ENCODE results near the gene CDH4. TPM values are rescaled to one million over a fixed set of nuclear protein-coding genes. Genes with fewer than 3 reads are reported as not detected.

Gene CDH4
- total and polyA plus RNA-seq, 9 of the 15 experiments (the other 6 are each of a cell fraction or from before 2014, with no cell fraction given): 0.04 TPM; not detected in 8

DNA sequence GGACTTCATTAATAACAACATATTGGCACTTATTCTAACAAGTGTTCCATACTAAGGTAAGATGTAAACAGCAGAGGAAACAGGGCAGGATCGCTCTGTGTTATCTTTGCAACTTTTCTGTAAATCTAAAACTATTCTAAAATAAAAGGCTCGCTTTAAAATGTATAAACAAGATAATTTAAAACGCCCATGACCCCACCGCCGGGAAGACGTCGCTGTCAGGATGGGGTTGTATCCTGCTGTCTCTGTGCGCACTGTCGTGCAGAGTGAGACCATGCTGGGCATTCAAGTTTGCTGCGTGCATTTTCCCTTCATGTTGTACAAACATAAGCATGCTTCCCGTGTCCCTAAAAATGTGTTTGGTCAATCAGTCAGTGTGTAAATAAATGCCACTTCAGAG lies 255.7 kb downstream of the CDH4 start (continued):
- TF ChIP-seq ZC3H8 (IDR thresholded peaks at IDR 0.05) (no peak), SRF (CRISPR knock-in tag; IDR thresholded peaks at IDR 0.05) (no peak), STAG1 (CRISPR knock-in tag; IDR thresholded peaks at IDR 0.05; ENCODE audit: borderline replicate concordance) (no peak), HDAC3 (IDR thresholded peaks at IDR 0.05; ENCODE audit: borderline replicate concordance, partially characterized antibody) (no peak)
- TF ChIP-seq, protein P1, sequence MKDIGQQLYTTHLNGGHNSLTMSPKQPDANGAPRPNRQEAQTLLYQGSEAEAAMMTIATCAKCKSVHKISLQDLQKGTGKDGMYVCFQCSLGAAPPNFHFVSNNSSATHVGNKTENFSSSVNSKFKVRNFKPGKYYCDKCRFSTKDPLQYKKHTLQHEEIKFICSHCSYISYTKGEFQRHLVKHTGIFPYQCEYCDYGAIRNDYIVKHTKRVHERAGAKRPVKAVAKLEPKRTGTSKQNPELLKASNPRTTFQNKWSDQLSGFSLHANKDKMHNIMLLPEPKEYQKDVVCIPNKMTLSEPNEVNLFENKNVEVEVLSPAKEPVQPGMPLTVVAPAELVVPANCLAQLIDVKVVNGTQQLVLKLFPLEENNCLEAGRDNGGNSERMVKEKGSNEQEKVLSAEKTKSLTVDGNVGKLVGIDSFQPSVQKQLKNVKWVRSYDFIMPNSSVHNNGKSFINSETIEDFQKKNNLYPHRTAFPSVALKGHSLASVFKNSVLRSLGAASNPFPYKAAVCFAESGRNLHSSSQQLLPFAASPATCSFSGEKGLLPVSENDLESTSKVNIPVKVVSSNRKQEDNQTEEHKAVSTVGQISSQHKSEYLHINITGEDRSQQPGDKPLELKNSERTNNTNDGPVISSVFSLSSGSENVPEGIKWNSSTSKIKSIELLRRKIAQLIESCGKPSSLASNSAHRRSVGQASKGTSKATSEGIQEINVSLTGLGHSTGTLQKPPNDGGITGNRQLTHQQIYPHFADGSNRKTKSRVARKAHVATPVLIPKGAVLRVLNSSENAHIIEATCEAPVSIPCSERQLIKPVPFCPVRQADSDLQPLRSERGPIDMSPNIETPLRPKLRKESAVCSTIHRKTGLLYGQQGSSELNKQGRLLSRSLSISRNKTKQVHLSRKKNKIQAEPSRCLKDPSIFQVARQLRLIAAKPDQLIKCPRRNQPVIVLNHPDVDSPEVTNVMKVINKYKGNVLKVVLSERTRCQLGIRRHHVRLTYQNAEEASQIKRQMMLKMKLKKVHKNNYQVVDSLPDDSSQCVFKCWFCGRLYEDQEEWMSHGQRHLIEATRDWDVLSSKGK (CRISPR knock-in tag; IDR thresholded peaks at IDR 0.05): no peak

DNA sequence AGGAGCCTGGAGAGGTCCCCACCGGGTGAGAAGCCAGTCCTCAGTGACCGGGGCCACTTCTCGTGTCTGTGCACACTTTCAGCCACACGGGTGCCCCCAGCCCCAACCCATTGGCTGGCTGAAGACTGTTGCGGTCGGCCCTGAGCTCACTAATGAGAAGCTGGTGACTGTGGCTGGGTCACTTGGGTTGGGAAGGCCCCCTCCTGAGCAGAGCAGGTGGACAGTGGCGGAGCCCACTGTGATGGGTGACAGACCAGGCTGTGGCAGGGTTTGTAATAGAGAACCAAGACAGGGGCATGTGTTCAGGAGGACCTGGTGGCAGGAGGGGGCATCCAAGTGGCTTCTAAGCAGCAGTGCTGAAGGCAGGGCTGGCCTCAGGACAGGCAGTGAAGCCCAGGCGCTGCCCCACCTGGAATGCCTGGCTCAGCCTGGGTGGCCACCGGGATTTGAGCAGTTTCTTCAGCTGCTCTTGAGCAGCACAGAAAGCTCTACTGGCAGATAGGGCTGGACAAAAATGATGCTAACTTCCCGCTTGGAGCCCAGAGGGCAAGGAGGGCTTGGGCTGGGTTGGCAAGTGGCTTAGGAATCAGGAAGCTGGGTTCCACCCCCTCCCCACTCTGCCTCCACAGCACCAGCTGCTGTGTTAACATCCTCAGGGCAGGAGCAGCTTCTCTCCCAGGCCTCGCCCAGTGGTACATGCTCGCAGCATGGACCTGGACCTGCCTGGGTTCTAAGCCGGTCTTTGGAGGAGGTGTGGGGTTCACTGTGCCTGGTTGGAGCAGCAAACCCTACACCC lies 256.4 kb downstream of the CDH4 start:
- FAIRE-seq: no peak
- Histone ChIP-seq H3K79me2 (ENCODE audit: control insufficient read depth, insufficient read depth, low read length) (no peaks in the 10 kb centered on the region), H3K4me2 (ENCODE audit: insufficient read depth, low read length) (no peak overlapping the region), H2AFZ (ENCODE audit: low read depth, low read length) (no peak overlapping the region), H3K4me3 (no peak overlapping the region), H3K27me3 (ENCODE audit: control insufficient read depth in 2 of 2, insufficient read depth in 2 of 2, low read length in 2 of 2) (peaks cover 48 to 81% of the 10 kb centered on the region in 2 experiments), H3K36me3 (ENCODE audit: control insufficient read depth, insufficient read depth, low read length) (no peaks in the 10 kb centered on the region), H3K9me1 (ENCODE audit: control insufficient read depth, insufficient read depth, low read length) (no peaks in the 10 kb centered on the region), H3K27ac (ENCODE audit: extremely low read depth, low read depth, low read length) (no peak overlapping the region), H4K20me1 (replicated peaks; ENCODE audit: control insufficient read depth, insufficient read depth, low read length) (no peaks in the 10 kb centered on the region; the same call in 1 of the 2 replicates), H3K9ac (ENCODE audit: insufficient read depth in 1 of 2, low read depth in 2 of 2, low read length in 2 of 2) (no peak overlapping the region), H3K4me1 (replicated peaks in 1 of 2; ENCODE audit: control insufficient read depth in 2 of 2, insufficient read depth in 2 of 2, low read length in 2 of 2) (no peaks in the 10 kb centered on the region), H3K9me3 (replicated peaks; ENCODE audit: control insufficient read depth, insufficient read depth, low read depth, low read length) (no peaks in the 10 kb centered on the region)
- ATAC-seq: no peak
- 2% methylated on average over 13 of the region's 13 CpGs for WGBS (ENCODE audit: insufficient coverage, low coverage, missing lambda C conversion rate)
- CTCF ChIA-PET (ENCODE audit: low intra/inter-chr PET ratio): no interaction called here
- in situ Hi-C loops (cut with MboI): no loop called here
- POLR2A ChIA-PET: interaction anchor here (0.7 kb wide), 1 partner anchor 99 kb away, joined by 3 read pairs; no protein-coding TSS in a partner anchor
- BruUV-seq (replicated peaks): no TSS peak
- TF ChIP-seq STAT6 (CRISPR knock-in tag; IDR thresholded peaks at IDR 0.05) (no peak), ZNF24 (IDR thresholded peaks at IDR 0.05) (no peak), TCF7L2 (IDR thresholded peaks at IDR 0.05; ENCODE audit: low read depth, low read length) (no peak), ZNF75A (CRISPR knock-in tag; IDR thresholded peaks at IDR 0.05) (no peak)
- intact Hi-C loops (cut with micrococcal nuclease): no loop called here
- DNase-seq (ENCODE audit: extremely low read depth in 1 of 4, low spot score in 3 of 4): no peak
